GM21576 (cell line): ENCODE measurements around the gene RNASEH2A.
A peak's percentile ranks its signal among the peaks of the same experiment; 100 is the strongest.

Experiments used
- ATAC-seq: cut with Tn5 transposase; IDR thresholded peaks from one replicate; pipeline ENCODE4 v1.9.1; 2021; ENCODE audit warnings: mild to moderate bottlenecking, moderate library complexity; ENCODE audit not compliant: unreplicated experiment

Gene RNASEH2A

GRCh38 chr19:12806242-12807081 is at the start of gene RNASEH2A:
Gene RNASEH2A, plus strand, starts transcription at chr19:12806584. Its CDS starts 90 bp downstream, at chr19:12806674.
- ATAC-seq: peak; percentile 73

- no peak for ATAC-seq
Observed at GRCh38 chr19:12757544-12758274, 48.7 kb upstream of the RNASEH2A start.

DNA sequence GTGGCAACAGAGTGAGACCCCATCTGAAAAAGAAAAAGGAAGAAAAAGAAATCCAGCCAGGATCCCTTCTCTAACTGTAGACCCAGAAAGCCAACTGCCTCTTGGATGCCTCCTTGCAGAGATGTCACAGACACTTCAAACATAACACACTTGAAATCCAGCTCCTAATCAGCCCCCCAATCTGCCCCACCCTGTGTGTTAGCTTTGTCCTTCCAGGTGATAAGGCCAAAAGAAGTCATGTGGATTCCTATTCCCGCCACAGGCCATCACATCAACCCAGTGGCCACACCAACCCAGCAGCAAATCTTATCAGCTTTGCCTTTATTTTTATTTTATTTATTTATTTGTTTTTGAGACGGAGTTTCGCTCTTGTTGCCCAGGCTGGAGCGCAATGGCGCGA is 46.7 kb upstream of the RNASEH2A start:
- no peak for ATAC-seq

GRCh38 chr19:12763100-12763499 is 43.3 kb upstream of the RNASEH2A start:
- ATAC-seq: no peak

DNA sequence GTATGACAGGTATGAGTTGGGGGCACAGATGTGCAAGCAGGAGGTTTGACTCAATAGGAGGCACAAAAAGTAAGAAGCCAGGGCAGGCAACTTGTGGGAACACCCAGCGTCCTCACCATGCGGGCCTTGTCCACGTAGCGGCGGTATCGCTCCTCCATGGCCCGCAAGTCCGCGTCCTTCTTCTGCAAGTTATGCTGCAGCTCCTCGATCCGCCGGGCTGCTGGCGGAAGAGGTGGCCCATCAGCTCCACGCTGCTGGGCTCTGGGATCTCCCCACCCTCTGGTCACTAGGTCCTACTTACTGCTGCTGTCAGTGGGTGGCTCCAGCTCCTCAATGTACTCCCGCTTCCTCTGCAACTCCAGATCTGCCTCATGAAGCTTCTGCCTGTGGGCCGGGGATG is 41.7 kb upstream of the RNASEH2A start:
- ATAC-seq: no peak

GRCh38 chr19:12766051-12766521 is 40.3 kb upstream of the RNASEH2A start:
- ATAC-seq: no peak

DNA sequence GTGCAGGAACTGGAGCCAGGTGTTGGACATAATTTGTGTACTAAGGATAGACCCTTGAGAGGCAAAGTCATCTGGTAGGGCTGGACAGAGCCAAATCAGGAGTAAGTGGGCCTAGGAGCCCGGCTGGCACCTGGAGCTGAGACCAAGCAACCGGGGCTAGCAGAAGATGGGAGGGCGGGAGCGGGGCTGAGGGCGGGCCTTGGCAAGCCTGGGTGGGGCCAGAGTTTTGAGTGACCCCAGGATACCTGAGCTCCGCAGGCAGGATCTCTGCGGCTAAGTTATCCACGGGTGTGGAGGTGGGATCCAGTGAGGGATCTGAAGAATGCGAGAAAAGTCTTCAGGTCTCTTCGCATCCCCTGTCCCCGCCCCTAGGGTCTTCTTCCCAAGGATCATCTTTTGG is 39.2 kb upstream of the RNASEH2A start:
- no peak for ATAC-seq

- no peak for ATAC-seq
Observed at GRCh38 chr19:12767666-12768065, 38.7 kb upstream of the RNASEH2A start.

GRCh38 chr19:12769689-12770088 is 36.7 kb upstream of the RNASEH2A start:
- no peak for ATAC-seq

DNA sequence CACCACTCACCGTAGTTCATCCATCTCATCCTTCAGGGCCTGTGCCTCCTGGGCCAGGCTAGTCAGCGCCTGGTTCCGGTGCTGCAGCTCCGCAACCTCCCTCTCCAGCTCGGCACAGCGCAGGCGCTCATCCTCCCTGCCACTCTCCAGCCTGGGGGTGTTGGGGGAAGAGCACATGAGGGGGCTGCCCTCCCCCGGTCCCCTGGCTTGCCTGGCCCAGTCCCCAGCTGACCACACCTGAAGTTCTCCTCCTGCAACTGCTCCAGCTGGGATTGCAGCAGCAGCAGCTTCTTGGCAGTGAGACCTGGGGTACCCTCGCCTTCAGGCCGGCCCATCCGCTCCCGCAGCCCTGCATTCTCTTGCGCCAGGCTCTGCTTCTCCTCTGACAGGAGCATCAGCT is 35.5 kb upstream of the RNASEH2A start:
- no peak for ATAC-seq

GRCh38 chr19:12772323-12772722 is 34.1 kb upstream of the RNASEH2A start:
- no peak for ATAC-seq

DNA sequence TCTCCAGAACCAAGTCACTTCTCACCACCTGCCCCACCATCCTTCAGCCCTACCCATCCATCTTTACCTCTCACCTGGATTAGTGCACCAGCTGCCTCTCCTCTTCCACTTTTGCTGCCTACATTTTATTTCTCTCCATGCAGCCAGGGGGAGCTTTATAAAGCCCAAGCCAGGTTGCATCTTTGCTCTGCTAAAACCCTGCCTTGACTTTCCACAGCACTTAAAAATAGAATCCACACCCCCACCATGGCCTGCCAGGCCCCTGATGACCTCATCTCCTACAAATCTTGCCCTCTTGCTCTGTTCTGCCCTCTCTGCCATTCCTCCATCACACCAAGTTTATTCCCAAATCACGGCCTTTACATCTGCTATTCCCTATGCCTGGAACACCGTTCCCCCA is 32.8 kb upstream of the RNASEH2A start:
- no peak for ATAC-seq

GRCh38 chr19:12774588-12775555 is 31.5 kb upstream of the RNASEH2A start, which contains the start of gene HOOK2:
Gene HOOK2, minus strand, starts transcription at chr19:12775552. Its CDS starts 103 bp downstream, at chr19:12775449.
- no peak for ATAC-seq

GRCh38 chr19:12777217-12778016 is 29.0 kb upstream of the RNASEH2A start:
- peak; percentile 37 for ATAC-seq

- ATAC-seq: no peak
Observed at GRCh38 chr19:12778017-12778904, 28.1 kb upstream of the RNASEH2A start.

- ATAC-seq: no peak
Observed at GRCh38 chr19:12778905-12779161, 27.6 kb upstream of the RNASEH2A start.

DNA sequence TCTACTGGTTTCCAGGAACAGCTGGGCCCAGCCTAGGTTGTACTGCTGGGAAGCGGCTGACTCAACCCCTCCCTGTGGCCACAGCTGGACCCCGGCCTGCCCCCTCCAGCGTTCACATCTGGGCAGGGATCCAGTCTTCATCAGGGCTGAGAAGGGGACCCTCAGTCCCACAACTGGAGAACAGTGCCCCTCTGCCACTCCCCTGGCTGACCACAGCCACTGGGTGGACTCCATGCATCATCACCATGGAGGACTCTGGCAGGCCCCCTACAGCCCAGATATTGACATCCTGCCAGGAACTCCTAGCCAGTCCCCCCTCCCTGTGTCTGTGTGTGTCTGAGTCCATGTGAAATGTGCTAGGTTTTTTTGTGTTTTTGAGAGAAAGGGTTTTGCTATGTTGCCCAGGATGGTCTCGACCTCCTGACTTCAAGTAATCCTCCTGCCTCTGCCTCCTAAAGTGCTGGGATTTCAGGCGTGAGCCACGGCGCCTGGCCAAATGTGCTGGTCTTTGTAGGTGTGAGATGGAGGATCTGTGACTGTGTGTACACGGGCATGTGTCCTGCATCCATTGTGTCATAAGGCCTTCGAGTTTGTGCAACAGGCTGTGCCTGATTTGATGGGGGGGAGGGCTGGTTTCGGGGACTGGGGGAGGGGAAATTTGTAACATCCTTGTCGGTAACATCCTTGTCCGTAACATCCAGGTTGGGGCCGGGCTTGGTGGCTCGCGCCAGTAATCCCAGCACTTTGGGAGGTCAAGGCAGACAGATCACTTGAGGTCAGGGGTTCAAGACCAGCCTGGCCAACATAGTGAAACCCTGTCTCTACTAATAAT is 27.0 kb upstream of the RNASEH2A start:
- no peak for ATAC-seq

DNA sequence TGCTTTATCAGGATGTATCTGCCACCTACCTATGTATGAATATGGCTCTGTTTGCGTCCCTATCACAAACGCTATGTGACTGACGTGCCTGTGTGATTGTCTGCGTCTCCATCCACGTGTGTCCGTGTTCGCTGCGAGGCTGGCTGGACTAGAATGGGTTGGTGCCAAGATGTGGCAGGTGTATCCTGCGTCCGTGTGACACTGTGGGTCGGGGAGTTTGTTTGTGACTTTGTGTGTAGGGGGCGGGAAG is 24.3 kb upstream of the RNASEH2A start:
- ATAC-seq: no peak
